Amniotic stem cell (primary cell): ENCODE results near the gene GALNT15.

Experiments
- DNase-seq: peaks from one replicate; lab custom pipeline; 2025; lab: John Stamatoyannopoulos, UW

The GALNT15 gene

DNA sequence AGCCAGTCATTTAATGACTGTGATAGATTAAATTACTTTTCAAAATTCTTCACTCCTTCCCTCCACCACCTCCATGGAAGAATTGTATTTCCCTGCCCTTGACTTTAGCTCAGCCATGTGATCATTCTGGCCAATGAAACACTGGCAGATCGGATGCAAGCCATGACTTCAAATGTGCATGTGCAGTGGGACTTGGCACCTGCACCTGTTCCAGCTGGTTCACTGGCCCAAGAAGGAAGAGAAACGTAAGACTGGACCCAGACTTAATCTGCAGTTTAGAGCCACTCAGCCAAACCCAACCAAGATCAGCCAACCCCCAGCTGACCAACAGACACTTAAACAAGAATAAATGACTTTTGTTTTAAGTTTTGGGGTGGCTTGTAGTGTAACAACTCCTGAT lies 78.5 kb downstream of the GALNT15 start:
- no peak for DNase-seq

DNA sequence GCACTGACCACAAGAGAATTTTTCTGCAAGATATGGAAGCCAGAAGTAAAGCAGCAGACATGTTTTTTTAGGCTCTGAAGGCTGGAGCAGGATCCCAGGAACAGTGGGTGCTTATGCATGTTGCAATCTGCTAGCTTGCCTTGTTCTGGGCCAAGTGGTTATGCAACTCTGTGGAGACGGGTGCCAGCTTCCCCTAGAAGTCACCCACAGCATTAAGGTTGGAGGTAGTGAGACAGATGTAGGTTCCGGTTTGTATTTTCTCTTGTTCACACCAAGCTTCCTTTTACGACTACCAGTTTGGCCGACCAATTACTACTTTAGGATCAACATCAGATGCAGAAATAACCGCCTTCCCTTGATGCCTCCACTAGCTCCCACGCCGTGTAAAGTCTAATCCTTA lies 79.1 kb downstream of the GALNT15 start:
- no peak for DNase-seq

DNA sequence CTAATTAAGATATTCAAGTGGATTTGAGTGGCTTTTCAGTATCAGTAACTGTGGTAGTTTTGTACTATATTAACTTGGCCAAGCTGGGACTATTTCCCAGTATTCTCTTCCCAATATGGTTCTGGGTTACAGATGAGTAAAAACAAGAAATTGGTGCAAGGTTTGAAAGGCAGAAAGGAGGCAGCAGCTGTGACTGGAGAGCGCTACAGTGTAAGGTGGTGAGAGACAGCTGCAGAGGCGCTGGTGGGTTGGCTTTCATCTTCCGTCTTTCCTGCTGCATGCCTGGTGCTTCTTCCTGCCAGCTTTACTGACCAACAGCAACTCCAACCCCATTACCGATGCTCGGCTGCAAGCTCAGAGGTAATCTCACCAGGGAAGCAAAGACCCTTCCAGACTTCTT lies 80.4 kb downstream of the GALNT15 start:
- DNase-seq = no peak

DNA sequence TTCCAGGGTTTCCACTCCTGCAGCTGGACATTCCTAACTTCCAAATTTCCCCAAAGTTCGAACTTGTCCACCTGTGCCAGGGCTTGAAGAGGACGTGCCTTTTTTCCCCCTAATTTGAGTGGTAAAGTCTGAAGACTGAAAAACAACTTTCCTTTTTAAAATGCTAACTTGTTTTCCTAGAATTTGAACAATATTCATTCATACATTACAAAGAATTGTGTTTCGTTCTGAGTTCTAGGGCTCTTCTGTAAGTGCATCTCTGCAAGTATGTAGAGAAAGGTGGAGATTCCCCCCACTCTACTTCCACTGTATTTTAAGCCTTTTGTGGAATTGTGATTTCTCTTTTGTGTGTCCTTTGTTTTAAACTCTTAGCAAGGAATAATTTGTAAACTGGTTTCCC lies 80.8 kb downstream of the GALNT15 start:
- DNase-seq = no peak

DNA sequence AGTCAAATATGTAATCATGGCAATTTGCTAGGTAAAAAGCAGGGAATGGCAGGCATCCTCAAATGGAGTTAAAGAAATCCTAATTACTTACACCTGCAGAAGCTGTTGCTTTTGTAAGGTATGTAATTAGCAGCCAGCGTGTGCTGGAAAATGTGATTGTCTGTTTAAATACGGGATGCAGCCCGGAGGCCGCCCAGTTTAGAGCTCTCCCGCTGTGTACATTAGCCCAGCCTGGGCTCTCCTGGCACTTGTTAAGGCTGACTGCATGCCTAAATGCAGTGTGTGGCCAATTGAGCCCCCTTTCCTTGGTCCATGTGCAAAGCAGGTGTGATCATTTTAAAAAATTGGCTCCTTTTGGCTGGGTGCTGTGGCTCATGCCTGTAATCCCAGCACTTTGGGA lies 81.2 kb downstream of the GALNT15 start:
- DNase-seq = no peak

DNA sequence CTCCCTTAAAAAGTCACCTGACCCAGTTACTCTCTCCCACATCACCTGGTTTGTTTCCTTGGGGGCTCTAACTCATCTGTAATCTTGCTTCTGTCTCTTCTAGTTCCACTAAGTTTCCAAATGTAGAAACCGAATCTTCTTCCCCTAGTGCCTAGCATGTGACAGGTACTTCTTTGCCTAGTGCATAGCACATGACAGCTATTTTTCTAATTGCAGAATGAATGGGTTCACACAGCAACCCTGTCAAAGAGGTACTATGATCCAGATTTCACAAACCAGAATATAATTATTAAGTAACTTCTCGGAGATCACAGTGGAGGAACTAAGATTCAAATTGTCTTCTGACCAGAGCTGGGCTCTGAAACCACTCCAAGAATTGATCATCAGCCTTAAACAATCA lies 82.8 kb downstream of the GALNT15 start:
- DNase-seq = no peak

DNA sequence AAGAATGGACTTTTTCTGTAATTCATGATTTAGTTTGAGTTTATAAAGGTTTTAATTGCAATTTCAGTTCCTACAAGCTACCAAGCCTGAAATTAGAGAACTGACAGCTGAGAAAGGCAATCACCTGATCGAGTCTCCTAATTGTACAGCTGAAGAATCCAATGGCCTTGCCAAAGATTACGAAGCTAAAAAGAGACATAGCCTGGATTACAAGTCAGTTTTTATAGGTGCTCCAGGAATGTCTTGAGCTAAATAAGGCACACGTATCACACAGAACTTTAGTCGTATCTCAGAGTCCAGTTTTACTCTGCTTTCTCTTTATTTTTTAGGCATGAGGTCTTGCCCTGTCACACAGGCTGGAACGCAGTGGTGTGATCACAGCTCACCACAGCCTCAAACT lies 83.7 kb downstream of the GALNT15 start:
- DNase-seq = no peak

DNA sequence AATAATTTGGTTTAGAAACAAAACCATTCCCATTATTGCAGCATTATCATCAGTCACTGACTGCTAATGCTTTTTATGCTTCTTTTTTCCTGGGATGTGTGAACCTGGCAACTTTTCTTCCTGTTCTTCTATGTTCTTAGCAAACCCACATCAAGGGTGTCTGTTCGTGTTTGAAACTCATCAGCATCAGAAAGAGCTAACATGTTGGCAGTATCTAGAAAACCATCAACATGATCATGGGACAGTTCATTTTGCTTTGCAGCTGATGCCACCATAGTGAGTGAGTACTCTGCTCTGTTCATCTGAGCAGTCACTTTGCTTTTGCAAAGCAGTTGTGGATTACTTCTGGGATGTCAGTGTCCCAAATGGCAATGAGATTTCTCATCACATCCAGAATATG lies 84.4 kb downstream of the GALNT15 start:
- DNase-seq = no peak

DNA sequence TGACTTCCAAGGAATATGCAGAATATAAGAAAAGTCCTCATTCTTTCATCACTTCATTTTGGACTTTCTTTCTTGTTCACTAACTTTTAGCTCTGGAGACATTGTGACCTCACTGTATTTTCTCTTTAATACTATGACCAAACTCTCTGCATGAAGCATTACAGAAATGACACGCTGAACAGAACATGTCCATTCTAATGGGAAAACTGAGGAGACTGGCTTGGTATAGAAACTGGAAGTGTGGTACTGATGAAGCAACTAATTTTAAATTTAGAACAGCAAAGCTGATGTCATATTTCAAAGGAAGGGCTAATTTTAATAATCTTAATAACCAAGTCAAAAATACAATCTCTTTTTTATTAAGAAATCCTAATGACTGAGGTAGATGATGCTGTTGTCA lies 85.6 kb downstream of the GALNT15 start:
- no peak for DNase-seq

DNA sequence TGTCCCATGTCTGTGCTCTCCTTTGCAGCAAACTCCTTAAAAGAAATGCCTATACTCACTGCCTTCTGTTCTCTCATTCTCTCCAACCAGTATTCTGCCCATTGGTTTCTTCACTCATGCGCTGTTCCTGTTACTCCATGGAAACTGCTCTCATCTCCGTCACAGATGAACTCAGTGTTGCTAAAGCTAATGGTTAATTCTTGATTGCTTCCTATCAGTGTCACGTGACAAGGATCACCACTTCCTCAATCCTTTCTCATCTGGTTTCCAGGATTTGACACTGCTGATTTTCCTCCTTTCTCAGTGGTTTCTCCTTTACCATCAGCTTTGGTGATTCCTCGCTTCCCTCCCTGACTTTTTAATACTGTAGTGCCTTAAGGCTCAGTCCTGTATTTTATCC lies 87.7 kb downstream of the GALNT15 start:
- DNase-seq = no peak

DNA sequence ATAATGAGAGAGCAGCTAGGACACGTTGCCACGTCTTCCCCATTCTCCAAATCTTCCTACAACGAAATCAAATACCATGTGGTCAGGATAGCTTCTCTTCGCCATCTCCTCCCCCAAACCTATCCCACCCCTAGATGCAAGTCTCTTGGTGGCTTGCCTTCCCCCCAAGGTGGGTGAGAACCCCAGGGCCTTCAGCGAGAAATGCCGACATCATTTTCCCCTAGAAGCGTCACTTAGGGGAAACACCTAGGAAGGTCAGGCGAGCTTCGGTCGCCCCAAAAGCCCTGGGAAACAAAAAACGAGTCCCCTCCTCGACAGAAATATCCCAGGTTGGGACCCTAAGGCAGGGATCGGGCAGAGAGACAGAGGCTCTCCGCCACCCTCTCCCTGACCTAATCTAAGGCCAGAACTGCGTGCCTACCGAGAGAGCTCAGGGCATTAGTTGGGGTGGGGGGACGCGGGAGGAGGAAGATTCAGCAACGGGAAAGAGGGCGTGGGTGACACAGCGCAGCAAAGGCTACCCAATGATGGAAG lies 89.8 kb downstream of the GALNT15 start:
- DNase-seq = no peak

DNA sequence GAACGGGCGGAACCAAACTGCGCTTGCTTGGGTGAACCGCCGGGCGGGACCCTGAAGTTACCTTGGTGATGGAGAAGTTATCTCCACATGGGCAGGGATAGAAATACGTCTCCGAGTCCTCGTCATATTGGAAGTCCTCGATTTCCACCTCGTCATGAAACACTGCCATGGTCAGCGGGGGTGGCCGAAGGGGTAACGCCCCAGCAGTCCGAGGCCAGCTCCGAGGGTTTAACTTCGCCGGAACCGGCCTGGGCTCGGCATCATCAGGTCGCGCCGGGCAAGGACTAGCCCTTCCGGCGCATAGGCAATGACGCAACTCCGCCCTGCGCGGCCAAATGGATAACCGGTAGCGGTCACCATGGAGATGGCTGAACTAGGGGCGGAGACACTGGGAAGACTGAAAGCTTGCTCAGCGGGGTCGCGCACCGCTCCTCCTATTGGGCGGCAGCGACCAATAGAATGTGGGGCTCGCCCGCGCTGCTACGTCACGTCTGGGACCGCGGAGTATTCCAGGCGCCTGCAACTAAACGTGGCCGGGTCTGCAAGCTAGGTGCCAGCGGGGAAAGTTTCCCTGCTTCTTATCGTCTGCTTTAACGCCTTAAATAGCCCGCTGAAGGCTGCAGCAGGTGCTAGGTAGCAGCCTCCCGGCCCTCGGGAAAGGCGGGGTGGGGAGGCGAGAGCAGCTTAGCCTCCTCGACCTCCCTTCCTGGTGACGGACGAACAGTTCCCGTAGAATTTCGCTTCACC lies 90.4 kb downstream of the GALNT15 start, which contains the start of the genes DPH3 and OXNAD1:
Gene DPH3, minus strand, starts transcription at position 236 of the 747 bp plus-strand sequence. Its CDS starts 67 bp downstream, at position 169.
Gene OXNAD1, plus strand, starts transcription at position 505 of the 747 bp plus-strand sequence. CDS start 5,741 bp downstream, outside the sequence.
- peak; percentile 99 for DNase-seq

DNA sequence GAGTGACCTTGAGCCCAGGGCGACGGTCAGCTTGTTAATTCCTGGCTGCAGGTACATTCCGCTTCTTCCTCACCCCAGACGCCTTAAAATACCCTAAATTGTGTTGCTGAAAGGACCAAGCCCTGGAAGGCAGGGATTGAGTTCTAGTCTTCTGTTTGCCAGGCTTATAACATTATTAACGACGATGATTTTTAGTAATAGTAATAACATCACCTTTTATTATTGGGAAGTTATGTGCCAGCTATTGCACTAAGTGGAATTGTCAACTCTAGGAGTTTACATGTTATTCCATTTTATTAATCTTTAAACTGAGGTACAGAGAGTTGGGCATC lies 90.9 kb downstream of the GALNT15 start:
- DNase-seq = no peak

DNA sequence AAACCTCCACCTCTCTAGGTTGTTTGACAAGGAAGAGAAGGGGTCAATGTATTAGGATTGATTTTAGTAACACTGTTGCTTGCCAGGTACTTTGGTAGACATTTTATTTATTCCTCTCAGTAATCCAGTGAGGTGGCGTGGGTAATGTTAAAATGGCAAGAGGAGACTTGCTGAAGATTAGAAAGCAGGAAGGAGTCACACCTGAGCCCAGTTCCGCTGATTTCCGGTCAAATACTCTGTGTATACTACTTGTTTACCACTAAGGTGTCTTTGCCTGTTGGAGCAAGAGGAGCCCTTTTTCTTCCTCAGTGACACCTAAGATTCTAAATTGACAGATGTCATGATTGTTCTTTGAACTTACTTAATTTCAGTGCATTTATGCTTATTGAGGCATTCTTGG lies 92.2 kb downstream of the GALNT15 start:
- DNase-seq = no peak

DNA sequence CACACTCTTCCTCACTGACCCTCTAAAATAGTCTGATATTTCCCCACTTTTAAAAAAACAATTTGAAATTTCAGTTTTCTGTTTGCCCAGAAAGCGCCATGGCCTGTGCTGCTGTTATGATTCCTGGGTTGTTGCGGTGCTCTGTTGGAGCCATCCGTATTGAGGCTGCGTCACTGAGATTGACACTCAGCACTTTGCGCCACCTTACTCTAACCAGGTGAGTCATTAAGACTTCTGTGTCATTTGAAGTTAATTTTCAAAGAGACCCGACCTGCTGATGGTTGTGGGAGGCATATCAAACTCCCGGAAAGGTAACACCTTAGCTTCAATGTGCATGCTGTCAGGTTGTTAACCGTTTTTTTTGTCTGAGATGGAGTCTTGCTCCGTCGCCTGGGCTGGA lies 96.4 kb downstream of the GALNT15 start:
- no peak for DNase-seq

DNA sequence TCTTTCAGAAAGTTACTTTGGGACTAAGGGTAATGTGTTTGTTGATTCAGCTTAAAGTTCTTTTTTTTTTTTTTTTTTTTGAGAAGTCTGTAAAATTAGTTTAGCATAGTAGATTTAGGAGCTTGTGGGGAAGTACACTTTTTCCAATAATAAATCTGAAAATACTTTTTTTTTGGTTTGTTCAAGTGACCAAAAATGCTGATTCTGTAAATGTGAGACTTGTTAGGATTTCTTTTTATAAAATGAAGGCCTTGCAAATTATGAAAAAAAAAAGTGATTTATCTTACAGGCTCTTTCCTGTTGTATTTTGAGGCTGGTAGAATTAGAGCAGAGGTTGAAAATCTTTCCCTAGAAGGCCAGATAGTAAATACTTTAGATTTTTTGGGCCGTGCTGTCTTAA lies 98.1 kb downstream of the GALNT15 start:
- no peak for DNase-seq

DNA sequence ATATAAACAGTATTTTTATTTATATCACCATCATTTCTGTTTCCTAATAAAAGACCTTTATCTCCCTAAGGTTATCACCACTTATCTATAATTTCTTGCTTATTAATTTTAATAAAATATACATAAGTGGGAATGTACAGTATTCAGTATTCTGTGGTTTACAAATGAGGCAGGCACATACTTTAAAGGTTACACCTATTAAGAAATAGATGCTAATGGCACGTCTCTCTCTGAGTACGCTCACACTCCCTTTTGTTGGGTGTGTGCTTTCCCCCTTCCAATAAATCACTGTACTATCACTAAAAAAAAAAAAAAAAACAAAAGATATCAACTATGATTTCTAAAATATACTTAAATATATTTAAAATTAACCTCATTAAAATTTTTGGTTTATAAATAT lies 99.4 kb downstream of the GALNT15 start:
- DNase-seq = no peak

DNA sequence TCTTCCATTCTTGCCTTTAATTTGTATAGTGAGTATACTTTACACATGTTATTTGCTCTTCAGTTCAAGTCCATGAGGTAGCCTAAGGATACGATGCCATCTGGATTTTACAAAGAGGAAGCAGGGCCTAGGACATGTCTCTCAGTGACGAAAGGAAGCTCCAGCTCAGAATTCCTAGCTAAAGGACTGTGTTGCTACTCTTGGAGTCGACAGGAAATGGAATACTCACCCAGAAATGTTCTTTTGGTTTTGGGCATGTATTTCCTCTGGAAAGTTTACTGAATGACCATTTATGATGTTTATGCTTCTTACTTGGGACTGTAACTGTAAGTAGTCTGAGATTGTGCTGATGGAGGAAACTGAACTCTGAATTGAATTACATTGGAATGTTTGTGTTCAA lies 103.0 kb downstream of the GALNT15 start:
- no peak for DNase-seq

DNA sequence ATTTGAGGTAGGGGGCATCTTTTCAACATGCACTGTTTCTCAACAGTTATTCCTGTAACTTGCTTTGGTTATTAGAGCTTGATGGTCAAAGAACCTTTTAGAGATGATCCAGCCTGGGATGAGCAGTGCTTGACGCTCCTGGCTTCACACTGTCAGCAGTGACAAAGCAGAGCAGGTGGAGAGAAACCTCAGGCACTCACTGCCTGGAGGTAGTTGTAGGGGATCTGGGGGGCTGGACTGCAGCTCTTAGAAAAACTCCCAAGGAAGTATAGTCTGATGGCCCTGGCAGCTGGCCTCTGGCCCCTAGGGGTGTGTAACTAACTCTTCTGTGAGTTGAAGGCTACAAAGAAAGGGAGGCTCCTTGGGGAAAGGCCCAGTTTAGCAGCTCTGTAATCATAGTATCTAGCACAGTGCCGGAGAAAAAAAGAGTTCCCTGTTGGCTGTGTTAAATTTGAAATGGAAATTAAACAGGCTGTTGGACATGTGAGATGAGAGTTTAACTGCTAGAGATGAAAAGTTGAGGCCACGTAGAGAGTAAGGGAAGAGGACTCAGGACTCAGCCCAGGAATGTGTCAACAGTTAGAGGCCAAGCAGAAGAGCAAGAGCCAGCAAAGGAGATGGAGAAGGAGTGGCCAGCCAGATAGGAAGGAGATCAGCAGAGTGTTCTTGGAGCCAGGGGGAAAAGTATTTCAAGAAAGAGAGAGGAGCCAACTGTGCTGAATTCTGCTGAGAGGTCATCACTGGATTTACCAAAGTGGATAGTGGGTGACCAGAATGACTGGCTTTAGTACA lies 104.7 kb downstream of the GALNT15 start:
- DNase-seq = no peak

DNA sequence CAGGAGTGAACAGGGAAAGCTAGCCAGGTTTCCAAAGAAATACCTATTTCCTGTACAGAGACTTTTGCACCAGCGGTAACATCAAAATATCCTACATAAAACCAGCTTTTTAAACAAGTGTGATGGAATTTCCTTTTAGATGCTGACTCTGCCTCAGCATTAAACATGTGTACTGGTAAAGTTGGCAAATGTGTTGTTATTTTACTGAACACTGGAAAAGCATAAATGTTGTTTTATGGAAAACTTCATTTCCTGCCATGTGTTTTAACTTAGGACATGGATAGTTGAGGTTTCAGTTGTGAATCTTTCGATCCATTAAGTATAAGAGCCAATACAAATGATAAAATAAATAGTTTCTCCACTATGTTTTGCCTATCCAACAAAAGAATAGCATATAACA lies 106.2 kb downstream of the GALNT15 start:
- DNase-seq = peak; percentile 5
